HepG2 (cell line): ENCODE results near the gene FNDC3A. TPM values are rescaled to one million over a fixed set of nuclear protein-coding genes. Genes with fewer than 3 reads are reported as not detected.

Source experiments
- BRF2 ChIP-seq: sonication (generic); formaldehyde crosslinking; IDR thresholded peaks from 2 replicates; pipeline ENCODE4 v1.8.1; 2022; ENCODE audit warnings: mild to moderate bottlenecking, missing genetic modification reagents
- FOXJ3 ChIP-seq: sonication (generic); formaldehyde crosslinking; IDR thresholded peaks from 2 replicates; pipeline ENCODE4 v1.4.0; 2020; ENCODE audit warnings: missing genetic modification reagents, mild to moderate bottlenecking, borderline replicate concordance
- GFI1 ChIP-seq: sonication (generic); formaldehyde crosslinking; IDR thresholded peaks from 2 replicates; pipeline ENCODE4 v1.5.0; 2020; ENCODE audit warnings: missing genetic modification reagents, mild to moderate bottlenecking, borderline replicate concordance
- HNRNPL ChIP-seq: fragments of 200-400 bp; formaldehyde crosslinking; IDR thresholded peaks from 2 replicates; pipeline ENCODE4 v1.6.1; 2017; ENCODE audit warnings: mild to moderate bottlenecking, low read depth, low read length
- JDP2 ChIP-seq: sonication (generic); formaldehyde crosslinking; IDR thresholded peaks from 2 replicates; pipeline ENCODE4 v1.8.1; 2022; ENCODE audit warnings: missing genetic modification reagents, borderline replicate concordance
- MTA3 ChIP-seq: sonication (generic); formaldehyde crosslinking; IDR thresholded peaks from 2 replicates; pipeline ENCODE4 v1.4.0; 2020; ENCODE audit warnings: missing genetic modification reagents
- RAD21 ChIP-seq: fragments of 450-650 bp; formaldehyde crosslinking; IDR thresholded peaks from 2 replicates; pipeline ENCODE4 v1.5.0; 2020; ENCODE audit warnings: mild to moderate bottlenecking
- SMAD1 ChIP-seq: sonication (generic); formaldehyde crosslinking; IDR thresholded peaks from 2 replicates; pipeline ENCODE4 v1.4.0; 2020; ENCODE audit warnings: missing genetic modification reagents, low read depth, mild to moderate bottlenecking, borderline replicate concordance
- SOX6 ChIP-seq, 2 experiments: fragments of 450-650 bp in 1 of 2; sonication (generic) in 1 of 2; formaldehyde crosslinking in 1 of 2; IDR thresholded peaks; 2 replicates each; pipeline versions ENCODE4 v1.4.0 to v1.6.1; 2017 to 2020; ENCODE audit warnings: antibody characterized with exemption in 1 of 2, mild to moderate bottlenecking in 1 of 2, missing genetic modification reagents in 1 of 2
- TAF15 ChIP-seq: fragments of 200-400 bp; formaldehyde crosslinking; IDR thresholded peaks from one replicate; pipeline ENCODE4 v1.6.1; 2018; ENCODE audit warnings: mild to moderate bottlenecking, low read depth, low read length; ENCODE audit not compliant: poor library complexity, severe bottlenecking
- TFDP2 ChIP-seq: sonication (generic); formaldehyde crosslinking; IDR thresholded peaks from 2 replicates; pipeline ENCODE4 v1.4.0; 2020; ENCODE audit warnings: missing genetic modification reagents
- ZNF407 ChIP-seq: sonication (generic); formaldehyde crosslinking; IDR thresholded peaks from one replicate; pipeline ENCODE4 v1.5.1; 2020; ENCODE audit warnings: mild to moderate bottlenecking, missing genetic modification reagents; ENCODE audit errors: not compliant biosample characterization
- ZNF710 ChIP-seq: sonication (generic); formaldehyde crosslinking; IDR thresholded peaks from 2 replicates; pipeline ENCODE4 v1.5.0; 2020; ENCODE audit warnings: mild to moderate bottlenecking, missing genetic modification reagents, borderline replicate concordance
- ZNF746 ChIP-seq: sonication (generic); formaldehyde crosslinking; IDR thresholded peaks from 2 replicates; pipeline ENCODE4 v1.8.0; 2022; ENCODE audit warnings: mild to moderate bottlenecking, missing genetic modification reagents
- polyA plus RNA-seq, 8 experiments: library from polyadenylated mRNA; depleted of rRNA in 3 of 8; stranded (reverse) in 7 of 8; unstranded in 1 of 8; fragments of >200 nt; fragmentation: Illumina TruSeq in 4 of 8; extraction: Trizol in 4 of 8; gene quantifications; 2 replicates each; pipeline versions ENCODE4 v1.2.1 to v1.2.3, GENCODE V29; 2011 to 2016; ENCODE audit warnings: low read depth in 4 of 8, missing spikeins in 1 of 8, mixed read lengths in 1 of 8; ENCODE audit not compliant: insufficient read depth in 1 of 8
- total RNA-seq, 5 experiments: library from RNA; depleted of rRNA; stranded (reverse); fragments of >200 nt; fragmentation: Illumina TruSeq; extraction: Trizol; gene quantifications; 2 replicates each; pipeline ENCODE4 v1.2.3, GENCODE V29; 2016; ENCODE audit warnings: low read depth in 1 of 5

FNDC3A gene
- total and polyA plus RNA-seq, 2 of the 13 experiments (the other 11 are each of a cell fraction or from before 2014, with no cell fraction given) = 36.7 to 39.3 TPM

GRCh38 chr13:49247643-49248621, 272.2 kb downstream of the FNDC3A start, which contains the start of gene CDADC1 (continued):
- TF ChIP-seq ZNF710 (CRISPR knock-in tag) (peak; percentile 50; the same call in 1 of the 2 replicates), TAF15 (no peak), ZNF746 (CRISPR knock-in tag) (no peak), HNRNPL (0 out of 2 replicates have a peak, but pooled peaks have one; percentile 30), TFDP2 (peak; percentile 69), GFI1 (no peak), SOX6 (IDR thresholded peaks at IDR 0.05) (no peak), SOX6 (CRISPR knock-in tag; IDR thresholded peaks at IDR 0.05) (peak; percentile 75), BRF2 (CRISPR knock-in tag) (peak; percentile 57; the same call in 1 of the 2 replicates), SMAD1 (CRISPR knock-in tag) (peak; percentile 47; the same call in 1 of the 2 replicates), JDP2 (CRISPR knock-in tag) (no peak), MTA3 (no peak), FOXJ3 (CRISPR knock-in tag) (no peak), RAD21 (CRISPR knock-in tag) (no peak), ZNF407 (CRISPR knock-in tag) (no peak)
